GM21723 (cell line): ENCODE data around the gene ANKRD28.
"Not testable (repeated sequence)": the region's sequence is repeated elsewhere in the genome, so short reads cannot be mapped to it uniquely, and the experiment has no call there.

ENCODE experiments used
- ATAC-seq: cut with Tn5 transposase; IDR thresholded peaks from one replicate; pipeline ENCODE4 v1.9.1; 2021; ENCODE audit warnings: mild to moderate bottlenecking, moderate library complexity; ENCODE audit not compliant: unreplicated experiment

Gene ANKRD28

GRCh38 chr3:15797642-15798303 is at the start of gene ANKRD28:
TSS of gene ANKRD28 (minus strand) at chr3:15797979. CDS start at chr3:15796521, 1,458 bp downstream.
- ATAC-seq = peak; percentile 34

GRCh38 chr3:15847239-15847638 is 49.5 kb upstream of the ANKRD28 start:
- no peak for ATAC-seq

GRCh38 chr3:15846606-15847005 is 48.8 kb upstream of the ANKRD28 start:
- no peak for ATAC-seq

- peak; percentile 61 for ATAC-seq
These were observed 47.7 kb upstream of the ANKRD28 start for GRCh38 chr3:15845475-15845874.

GRCh38 chr3:15844889-15845288 is 47.1 kb upstream of the ANKRD28 start:
- no peak for ATAC-seq

GRCh38 chr3:15841091-15841973 is 43.6 kb upstream of the ANKRD28 start:
- ATAC-seq = not testable (repeated sequence)

- ATAC-seq = no peak
These were observed 41.8 kb upstream of the ANKRD28 start for GRCh38 chr3:15839568-15839967.

- ATAC-seq = no peak
These were observed 34.1 kb upstream of the ANKRD28 start for GRCh38 chr3:15831927-15832326.

- no peak for ATAC-seq
These were observed 27.2 kb upstream of the ANKRD28 start for GRCh38 chr3:15825016-15825415.

GRCh38 chr3:15823092-15823491 is 25.3 kb upstream of the ANKRD28 start:
- ATAC-seq = no peak

- no peak for ATAC-seq
These were observed 24.5 kb upstream of the ANKRD28 start for GRCh38 chr3:15822281-15822680.

GRCh38 chr3:15820911-15821310 is 23.1 kb upstream of the ANKRD28 start:
- no peak for ATAC-seq

- no peak for ATAC-seq
These were observed 21.8 kb upstream of the ANKRD28 start for GRCh38 chr3:15819576-15819975.

- ATAC-seq = no peak
These were observed 21.3 kb upstream of the ANKRD28 start for GRCh38 chr3:15819043-15819442.

GRCh38 chr3:15815696-15816095 is 17.9 kb upstream of the ANKRD28 start:
- ATAC-seq = no peak

- not testable (repeated sequence) for ATAC-seq
These were observed 15.3 kb upstream of the ANKRD28 start for GRCh38 chr3:15813079-15813478.

GRCh38 chr3:15812183-15812582 is 14.4 kb upstream of the ANKRD28 start:
- ATAC-seq = no peak

- ATAC-seq = no peak
These were observed 12.9 kb upstream of the ANKRD28 start for GRCh38 chr3:15810702-15811101.

GRCh38 chr3:15809313-15809712 is 11.5 kb upstream of the ANKRD28 start:
- no peak for ATAC-seq

- ATAC-seq = no peak
These were observed 11.0 kb upstream of the ANKRD28 start for GRCh38 chr3:15808679-15809310.

- peak; percentile 80 for ATAC-seq
These were observed 8.0 kb upstream of the ANKRD28 start for GRCh38 chr3:15805756-15806266.
